ENCODE measurements around the gene CD74.
"Not testable (repeated sequence)": the region's sequence is repeated elsewhere in the genome, so short reads cannot be mapped to it uniquely, and the experiment has no call there.

CD74 gene

GRCh38 chr5:150441813-150442698, 29.3 kb upstream of the CD74 start:
- no peak for DNase-seq

- DNase-seq, result no peak
Measured at GRCh38 chr5:150440948-150441812, 28.5 kb upstream of the CD74 start.

- DNase-seq, result no peak
Measured at GRCh38 chr5:150438873-150439546, 26.3 kb upstream of the CD74 start.

- DNase-seq, result peak; percentile 82
Measured at GRCh38 chr5:150436141-150436680, 23.5 kb upstream of the CD74 start.

GRCh38 chr5:150434464-150434863, 21.8 kb upstream of the CD74 start:
- peak; percentile 88 for DNase-seq

GRCh38 chr5:150431574-150431973, 18.9 kb upstream of the CD74 start:
- DNase-seq, result no peak

GRCh38 chr5:150431048-150431447, 18.3 kb upstream of the CD74 start:
- DNase-seq, result no peak

GRCh38 chr5:150429410-150429873, 16.7 kb upstream of the CD74 start:
- DNase-seq, result no peak

GRCh38 chr5:150428978-150429377, 16.3 kb upstream of the CD74 start:
- DNase-seq, result no peak

- DNase-seq, result no peak
Measured at GRCh38 chr5:150428106-150428876, 15.6 kb upstream of the CD74 start.

- DNase-seq, result not testable (repeated sequence)
Measured at GRCh38 chr5:150426165-150426564, 13.5 kb upstream of the CD74 start.

- no peak for DNase-seq
Measured at GRCh38 chr5:150422758-150423157, 10.0 kb upstream of the CD74 start.

- no peak for DNase-seq
Measured at GRCh38 chr5:150422075-150422474, 9.4 kb upstream of the CD74 start.

- no peak for DNase-seq
Measured at GRCh38 chr5:150419630-150420270, 7.0 kb upstream of the CD74 start.

GRCh38 chr5:150413902-150414790, 1.4 kb upstream of the CD74 start:
- not testable (repeated sequence) for DNase-seq

GRCh38 chr5:150413176-150413901, 629 bp upstream of the CD74 start:
- no peak for DNase-seq

- DNase-seq, result no peak
Measured at GRCh38 chr5:150411245-150411979, 1.3 kb downstream of the CD74 start.

GRCh38 chr5:150410524-150411244, 2.0 kb downstream of the CD74 start:
- peak; percentile 62 for DNase-seq

All from fibroblast of skin of abdomen (primary cell).